ENCODE results near the gene SPIRE2.
A peak's percentile ranks its signal among the peaks of the same experiment; 100 is the strongest.

SPIRE2 gene

GRCh38 chr16:89903908-89904515 is 75.7 kb downstream of the SPIRE2 start:
- Histone ChIP-seq H3K4me1 (ENCODE audit: control insufficient read depth, insufficient read depth, low read length) (no peaks in the 10 kb centered on the region), H3K27me3 (ENCODE audit: control insufficient read depth, insufficient read depth, low read length) (no peaks in the 10 kb centered on the region), H3K4me3 (ENCODE audit: low read depth, low read length) (no peak overlapping the region), H3K27ac (ENCODE audit: low read depth, low read length) (no peak overlapping the region), H3K9ac (ENCODE audit: low read length) (no peak overlapping the region), H3K9me3 (ENCODE audit: control insufficient read depth, insufficient read depth, low read depth, low read length) (peaks cover 13% of the 10 kb centered on the region), H3K36me3 (ENCODE audit: control insufficient read depth, insufficient read depth, low read length) (peaks cover 75% of the 10 kb centered on the region)

DNA sequence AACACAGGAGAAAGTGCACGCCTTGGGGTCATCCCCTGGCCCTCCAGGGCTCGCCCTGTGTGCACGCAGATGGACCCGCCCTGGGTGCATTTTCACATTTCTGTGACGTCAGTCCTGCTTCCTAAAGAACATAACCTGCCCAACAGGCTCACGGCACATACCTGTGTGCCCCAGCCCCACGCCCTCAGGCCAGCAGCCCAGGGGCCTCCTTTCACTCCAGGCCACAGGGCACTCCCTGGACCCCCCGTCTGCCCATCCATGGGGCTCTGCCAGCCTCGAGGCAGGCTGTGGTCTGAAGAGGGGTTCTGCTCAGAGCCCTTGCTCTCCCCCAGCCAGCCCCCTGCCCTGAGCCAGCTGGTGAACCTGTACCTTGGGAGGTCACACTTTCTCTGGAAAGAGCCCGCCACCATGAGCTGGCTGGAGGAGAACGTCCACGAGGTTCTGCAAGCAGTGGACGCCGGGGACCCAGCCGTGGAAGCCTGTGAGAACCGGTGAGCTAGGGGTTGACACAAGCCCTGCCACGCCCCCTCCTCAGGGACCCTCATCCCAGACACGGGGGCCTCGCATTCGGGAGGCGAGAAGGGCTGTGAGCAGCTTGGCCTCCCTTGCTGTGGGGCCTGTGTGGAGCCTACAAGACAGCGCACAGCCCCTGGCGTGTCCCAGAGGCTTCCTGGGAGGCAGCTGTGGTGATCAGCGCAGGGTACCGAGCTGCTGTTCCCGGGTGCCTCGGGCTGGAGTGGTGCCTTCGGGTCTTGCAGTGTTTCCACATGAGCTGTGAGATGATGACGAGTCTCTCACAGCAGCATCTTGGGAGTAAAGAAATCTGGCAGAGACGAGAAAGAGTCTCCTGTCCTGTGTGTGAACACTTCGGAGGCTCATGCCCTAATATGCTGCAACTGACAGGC is 76.6 kb downstream of the SPIRE2 start:
- Histone ChIP-seq H3K27me3 (ENCODE audit: control insufficient read depth, insufficient read depth, low read length) (no peaks in the 10 kb centered on the region), H3K36me3 (ENCODE audit: control insufficient read depth, insufficient read depth, low read length) (peaks cover 73% of the 10 kb centered on the region)

GRCh38 chr16:89905511-89906139 is 77.3 kb downstream of the SPIRE2 start:
- Histone ChIP-seq H3K4me1 (ENCODE audit: control insufficient read depth, insufficient read depth, low read length) (peaks cover 6% of the 10 kb centered on the region; the same call in 1 of the 2 replicates), H3K36me3 (ENCODE audit: control insufficient read depth, insufficient read depth, low read length) (peaks cover 68% of the 10 kb centered on the region), H3K27me3 (ENCODE audit: control insufficient read depth, insufficient read depth, low read length) (no peaks in the 10 kb centered on the region), H3K4me3 (ENCODE audit: low read depth, low read length) (no peak overlapping the region), H3K9ac (ENCODE audit: low read length) (no peak overlapping the region), H3K27ac (ENCODE audit: low read depth, low read length) (no peak overlapping the region), H3K9me3 (ENCODE audit: control insufficient read depth, insufficient read depth, low read depth, low read length) (peaks cover 13% of the 10 kb centered on the region)

More for the DNA sequence above, 76.6 kb downstream of the SPIRE2 start:
- Histone ChIP-seq H3K4me3 (ENCODE audit: low read depth, low read length) (no peak overlapping the region), H3K9ac (ENCODE audit: low read length) (no peak overlapping the region), H3K27ac (ENCODE audit: low read depth, low read length) (no peak overlapping the region), H3K4me1 (ENCODE audit: control insufficient read depth, insufficient read depth, low read length) (peaks cover 3% of the 10 kb centered on the region; the same call in 1 of the 2 replicates), H3K9me3 (ENCODE audit: control insufficient read depth, insufficient read depth, low read depth, low read length) (peaks cover 13% of the 10 kb centered on the region)

- Histone ChIP-seq H3K36me3 (ENCODE audit: control insufficient read depth, insufficient read depth, low read length) (peaks cover 69% of the 10 kb centered on the region), H3K4me1 (ENCODE audit: control insufficient read depth, insufficient read depth, low read length) (peaks cover 6% of the 10 kb centered on the region; the same call in 1 of the 2 replicates), H3K27me3 (ENCODE audit: control insufficient read depth, insufficient read depth, low read length) (no peaks in the 10 kb centered on the region), H3K27ac (ENCODE audit: low read depth, low read length) (no peak overlapping the region), H3K9me3 (ENCODE audit: control insufficient read depth, insufficient read depth, low read depth, low read length) (peaks cover 13% of the 10 kb centered on the region), H3K4me3 (ENCODE audit: low read depth, low read length) (no peak overlapping the region), H3K9ac (ENCODE audit: low read length) (no peak overlapping the region)
Observed at GRCh38 chr16:89906140-89907025, 78.1 kb downstream of the SPIRE2 start.

DNA sequence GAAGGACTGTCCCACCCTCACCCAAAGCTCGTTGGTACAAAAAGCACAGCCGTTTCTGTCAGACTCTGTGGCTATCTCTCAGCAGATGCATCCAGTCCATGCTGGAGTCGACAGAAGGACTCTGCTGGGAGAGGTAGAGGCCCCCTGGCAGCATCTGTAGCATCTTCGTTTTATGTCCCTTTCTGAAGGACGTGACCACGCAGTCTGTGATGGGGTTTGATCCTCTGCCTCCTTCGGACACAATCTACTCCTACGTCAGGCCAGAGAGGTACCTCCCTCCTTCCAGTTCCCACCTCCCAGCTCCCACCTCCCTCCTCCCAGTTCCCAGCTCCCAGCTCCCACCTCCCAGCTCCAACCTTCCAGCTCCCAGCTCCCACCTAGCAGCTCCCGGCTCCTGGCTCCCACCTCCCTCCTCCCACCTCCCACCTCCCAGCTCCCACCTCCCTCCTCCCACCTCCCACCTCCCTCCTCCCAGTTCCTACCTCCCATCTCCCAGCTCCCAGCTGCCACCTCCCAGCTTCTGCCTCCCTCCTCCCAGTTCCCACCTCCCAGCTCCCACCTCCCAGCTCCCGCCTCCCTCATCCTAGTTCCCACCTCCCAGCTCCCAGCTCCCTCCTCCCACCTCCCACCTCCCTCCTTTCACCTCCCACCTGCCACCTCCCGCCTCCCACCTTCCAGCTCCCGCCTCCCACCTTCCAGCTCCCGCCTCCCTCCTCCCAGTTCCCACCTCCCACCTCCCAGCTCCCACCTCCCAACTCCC is 79.0 kb downstream of the SPIRE2 start:
- peaks cover 13% of the 10 kb centered on the region for H3K9me3 ChIP-seq (ENCODE audit: control insufficient read depth, insufficient read depth, low read depth, low read length)
- no peak overlapping the region for H3K4me3 ChIP-seq (ENCODE audit: low read depth, low read length)
- H3K27ac ChIP-seq (ENCODE audit: low read depth, low read length), result no peak overlapping the region
- H3K27me3 ChIP-seq (ENCODE audit: control insufficient read depth, insufficient read depth, low read length), result no peaks in the 10 kb centered on the region
- H3K36me3 ChIP-seq (ENCODE audit: control insufficient read depth, insufficient read depth, low read length), result peaks cover 75% of the 10 kb centered on the region
- peaks cover 6% of the 10 kb centered on the region; the same call in 1 of the 2 replicates for H3K4me1 ChIP-seq (ENCODE audit: control insufficient read depth, insufficient read depth, low read length)
- no peak overlapping the region for H3K9ac ChIP-seq (ENCODE audit: low read length)

DNA sequence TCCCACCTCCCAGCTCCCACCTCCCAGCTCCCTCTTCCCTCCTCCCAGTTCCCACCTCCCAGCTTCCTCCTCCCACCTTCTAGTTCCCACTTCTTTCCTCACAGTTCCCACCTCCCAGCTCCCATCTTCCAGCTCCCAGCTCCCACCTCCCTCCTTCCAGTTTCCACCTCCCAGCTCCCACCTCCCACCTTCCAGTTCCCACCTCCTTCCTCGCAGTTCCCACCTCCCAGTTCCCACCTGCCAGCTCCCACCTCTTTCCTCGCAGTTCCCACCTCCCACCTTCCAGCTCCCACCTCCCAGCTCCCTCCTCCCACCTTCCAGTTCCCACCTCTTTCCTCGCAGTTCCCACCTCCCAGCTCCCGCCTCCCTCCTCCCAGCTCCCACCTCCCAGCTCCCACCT is 80.0 kb downstream of the SPIRE2 start:
- Histone ChIP-seq H3K9ac (ENCODE audit: low read length) (no peak overlapping the region), H3K36me3 (ENCODE audit: control insufficient read depth, insufficient read depth, low read length) (peaks cover 75% of the 10 kb centered on the region), H3K27me3 (ENCODE audit: control insufficient read depth, insufficient read depth, low read length) (no peaks in the 10 kb centered on the region), H3K4me3 (ENCODE audit: low read depth, low read length) (no peak overlapping the region), H3K27ac (ENCODE audit: low read depth, low read length) (no peak overlapping the region), H3K4me1 (ENCODE audit: control insufficient read depth, insufficient read depth, low read length) (peaks cover 6% of the 10 kb centered on the region; the same call in 1 of the 2 replicates), H3K9me3 (ENCODE audit: control insufficient read depth, insufficient read depth, low read depth, low read length) (peaks cover 13% of the 10 kb centered on the region)

GRCh38 chr16:89909777-89910716 is 81.8 kb downstream of the SPIRE2 start:
- H3K36me3 ChIP-seq (ENCODE audit: control insufficient read depth, insufficient read depth, low read length), result peaks cover 66% of the 10 kb centered on the region
- peaks cover 13% of the 10 kb centered on the region for H3K9me3 ChIP-seq (ENCODE audit: control insufficient read depth, insufficient read depth, low read depth, low read length)
- no peaks in the 10 kb centered on the region for H3K27me3 ChIP-seq (ENCODE audit: control insufficient read depth, insufficient read depth, low read length)
- H3K27ac ChIP-seq (ENCODE audit: low read depth, low read length), result no peak overlapping the region; the same call in 1 of the 2 replicates
- no peak overlapping the region for H3K4me3 ChIP-seq (ENCODE audit: low read depth, low read length)
- H3K4me1 ChIP-seq (ENCODE audit: control insufficient read depth, insufficient read depth, low read length), result peaks cover 6% of the 10 kb centered on the region; the same call in 1 of the 2 replicates
- peak overlapping the region; percentile 25 for H3K9ac ChIP-seq (ENCODE audit: low read length)

DNA sequence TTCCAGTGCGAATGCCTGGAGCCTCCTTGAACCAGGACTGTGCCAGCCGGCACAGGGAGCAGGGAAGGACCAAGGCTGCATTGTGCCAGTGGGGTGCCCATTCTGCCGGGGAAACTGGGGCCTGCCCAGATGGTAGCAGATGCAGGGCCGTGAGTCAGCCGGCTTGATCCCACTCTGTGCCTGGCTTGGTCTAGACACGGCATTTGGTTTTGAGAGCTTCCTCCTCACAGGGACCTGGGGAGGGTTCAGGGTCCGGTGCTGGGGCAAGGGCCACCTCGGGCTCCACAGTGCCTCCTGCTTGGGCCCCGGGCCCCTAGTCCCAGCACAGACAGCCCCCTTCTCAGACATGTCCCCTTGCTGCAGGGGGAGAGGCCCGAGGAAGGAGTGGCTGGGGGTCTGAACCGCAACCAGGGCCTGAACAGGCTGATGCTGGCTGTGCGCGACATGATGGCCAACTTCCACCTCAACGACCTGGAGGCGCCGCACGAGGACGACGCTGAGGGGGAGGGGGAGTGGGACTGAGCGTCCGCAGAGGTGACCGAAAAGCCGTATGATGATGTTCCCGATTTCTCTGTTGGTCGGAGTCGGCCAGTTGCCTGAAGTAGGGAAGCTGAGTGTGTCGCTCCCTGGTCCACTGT is 82.6 kb downstream of the SPIRE2 start:
- H3K9ac ChIP-seq (ENCODE audit: low read length), result no peak overlapping the region
- H3K4me3 ChIP-seq (ENCODE audit: low read depth, low read length), result no peak overlapping the region
- peaks cover 13% of the 10 kb centered on the region for H3K9me3 ChIP-seq (ENCODE audit: control insufficient read depth, insufficient read depth, low read depth, low read length)
- H3K27me3 ChIP-seq (ENCODE audit: control insufficient read depth, insufficient read depth, low read length), result no peaks in the 10 kb centered on the region
- H3K4me1 ChIP-seq (ENCODE audit: control insufficient read depth, insufficient read depth, low read length), result peaks cover 6% of the 10 kb centered on the region; the same call in 1 of the 2 replicates
- no peak overlapping the region for H3K27ac ChIP-seq (ENCODE audit: low read depth, low read length)
- H3K36me3 ChIP-seq (ENCODE audit: control insufficient read depth, insufficient read depth, low read length), result peaks cover 58% of the 10 kb centered on the region

DNA sequence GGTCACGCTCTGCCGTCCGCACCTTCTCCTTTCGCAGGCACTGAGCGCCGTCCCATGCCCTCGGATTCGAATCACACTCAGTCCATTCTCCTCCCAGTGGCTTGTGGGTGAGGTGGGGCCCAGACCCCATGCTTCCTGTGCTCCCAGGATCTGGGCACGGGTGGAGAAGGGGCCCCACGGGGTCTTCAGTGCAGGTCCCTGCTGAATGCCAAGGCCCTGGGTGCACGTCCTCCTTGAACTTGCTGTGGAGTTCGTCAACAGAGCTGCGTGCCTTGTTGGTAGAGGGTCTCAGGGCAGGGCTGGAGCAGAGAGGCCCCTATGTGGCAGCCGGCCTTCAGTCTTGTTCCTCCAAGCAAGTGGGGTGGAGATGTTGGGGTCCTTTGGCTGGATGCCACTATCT is 83.1 kb downstream of the SPIRE2 start:
- H3K9ac ChIP-seq (ENCODE audit: low read length), result no peak overlapping the region

More for the DNA sequence above, 83.1 kb downstream of the SPIRE2 start:
- Histone ChIP-seq H3K9me3 (ENCODE audit: control insufficient read depth, insufficient read depth, low read depth, low read length) (peaks cover 13% of the 10 kb centered on the region), H3K27ac (ENCODE audit: low read depth, low read length) (no peak overlapping the region), H3K4me1 (ENCODE audit: control insufficient read depth, insufficient read depth, low read length) (peaks cover 6% of the 10 kb centered on the region; the same call in 1 of the 2 replicates), H3K4me3 (ENCODE audit: low read depth, low read length) (no peak overlapping the region), H3K27me3 (ENCODE audit: control insufficient read depth, insufficient read depth, low read length) (no peaks in the 10 kb centered on the region), H3K36me3 (ENCODE audit: control insufficient read depth, insufficient read depth, low read length) (peaks cover 53% of the 10 kb centered on the region)
